Activated naive CD4-positive, alpha-beta T cell (primary cell): ENCODE data around the gene DERA.
"Not testable (repeated sequence)": the region's sequence is repeated elsewhere in the genome, so short reads cannot be mapped to it uniquely, and the experiment has no call there.

ENCODE experiments used
- DNase-seq, 4 experiments: peaks; one replicate each; lab custom pipeline; 2025; lab: John Stamatoyannopoulos, UW

Gene DERA

DNA sequence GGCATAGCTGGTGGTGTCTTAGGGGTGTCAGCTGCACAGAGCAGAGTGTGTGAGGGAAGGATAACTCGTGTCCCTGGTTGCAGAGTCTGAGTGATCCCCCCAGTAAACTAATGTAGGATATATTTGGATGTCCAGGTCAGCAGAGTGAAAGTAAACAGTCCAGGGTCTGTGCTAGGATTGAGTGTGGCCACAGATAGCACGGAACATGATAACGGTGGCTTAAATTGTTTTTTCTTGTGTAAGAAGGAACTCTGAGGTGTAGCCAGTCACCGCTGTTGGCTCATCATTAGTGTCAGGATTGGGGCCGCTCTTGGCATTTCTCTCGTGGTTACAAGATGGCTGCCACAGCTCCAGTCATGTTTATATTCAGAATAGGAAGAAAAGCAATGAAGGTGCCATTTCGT lies 97.3 kb downstream of the DERA start:
- DNase-seq, result no peak

DNA sequence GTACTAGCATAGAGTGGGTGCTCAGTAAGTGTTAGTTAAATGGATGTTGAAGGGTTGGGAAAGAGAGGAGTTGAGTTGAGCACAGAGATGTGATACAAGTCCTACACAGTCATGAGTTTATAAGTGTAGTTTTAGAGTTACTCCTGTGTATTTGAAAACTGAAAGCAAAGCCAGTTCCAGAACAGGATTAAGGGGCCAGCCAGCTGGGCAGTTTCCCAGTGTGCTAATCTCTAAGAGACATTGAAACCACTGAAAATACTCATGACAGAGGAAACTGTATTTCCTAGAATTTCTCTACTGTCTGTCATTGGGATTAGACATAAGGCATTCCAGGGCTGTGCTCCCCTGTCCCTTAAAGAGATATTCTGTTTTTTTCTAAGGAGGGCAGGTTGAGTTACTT lies 101.0 kb downstream of the DERA start:
- DNase-seq, result no peak

DNA sequence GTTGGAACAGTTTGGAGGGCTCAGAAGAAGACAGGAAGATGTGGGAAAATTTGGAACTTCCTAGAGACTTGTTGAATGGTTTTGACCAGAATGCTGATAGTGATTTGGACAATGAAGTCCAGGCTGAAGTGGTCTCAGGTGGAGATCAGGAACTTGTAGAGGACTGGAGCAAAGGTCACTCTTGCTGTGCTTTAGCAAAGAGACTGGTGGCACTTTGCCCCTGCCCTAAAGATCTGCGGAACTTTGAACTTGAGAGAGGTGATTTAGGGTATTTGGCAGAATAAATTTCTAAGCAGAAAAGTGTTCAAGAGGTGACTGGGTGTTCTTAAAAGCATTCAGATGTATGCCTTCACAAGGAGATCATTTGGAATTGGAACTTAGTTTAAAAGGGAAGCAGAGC lies 102.6 kb downstream of the DERA start:
- DNase-seq, result not testable (repeated sequence)

DNA sequence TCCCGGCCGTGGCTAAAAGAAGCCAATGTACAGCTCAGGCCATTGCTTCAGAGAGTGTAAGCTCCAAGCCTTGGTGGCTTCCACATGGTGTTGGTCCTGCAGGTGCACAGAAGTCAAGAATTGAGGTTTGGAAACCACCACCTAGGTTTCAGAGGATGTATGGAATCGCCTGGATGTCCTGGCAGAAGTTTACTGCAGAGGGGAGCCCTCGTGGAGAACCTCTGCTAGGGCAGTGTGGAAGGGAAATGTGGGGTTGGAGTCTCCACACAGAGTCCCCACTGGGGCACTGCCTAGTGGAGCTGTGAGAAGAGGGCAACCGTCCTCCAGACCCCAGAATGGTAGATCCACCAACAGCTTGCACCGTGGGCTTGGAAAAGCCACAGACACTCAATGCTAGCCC lies 103.3 kb downstream of the DERA start:
- DNase-seq, result not testable (repeated sequence)

DNA sequence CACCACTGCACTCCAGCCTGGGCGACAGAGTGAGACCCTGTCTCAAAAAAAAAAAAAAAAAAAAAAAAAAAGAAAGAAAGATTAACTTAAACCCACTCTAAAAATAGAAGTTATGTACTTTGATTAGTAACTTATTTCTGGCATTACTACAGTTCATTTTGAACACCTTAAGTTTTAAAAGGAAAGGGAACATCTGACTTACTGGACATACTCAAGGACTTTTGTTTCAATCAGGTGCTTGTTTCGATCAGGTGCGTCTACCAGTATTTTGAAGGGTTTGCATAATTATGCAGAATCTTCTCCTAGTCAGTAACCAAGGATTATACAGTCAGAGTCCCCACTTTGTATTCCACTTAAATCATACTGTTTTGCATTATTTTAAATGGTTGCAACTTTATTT lies 105.6 kb downstream of the DERA start:
- DNase-seq, result no peak

DNA sequence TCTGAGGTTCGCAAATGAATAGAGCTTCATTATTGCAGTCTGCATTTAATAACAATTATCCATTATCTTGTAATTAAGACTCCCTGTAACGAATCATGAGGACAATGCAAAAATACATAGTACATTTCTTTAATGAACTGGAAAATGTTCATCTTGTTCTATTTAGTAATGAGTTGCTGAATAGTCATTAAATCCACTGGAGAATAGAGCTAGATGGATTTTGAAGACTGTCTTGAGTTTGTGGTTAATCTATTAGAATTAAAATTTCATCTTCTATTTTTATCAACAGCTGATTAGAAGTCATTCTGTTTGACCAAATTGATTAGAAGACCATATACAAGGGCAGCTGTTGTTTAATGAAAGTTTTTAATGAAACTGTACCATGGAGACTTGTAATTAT lies 107.2 kb downstream of the DERA start:
- no peak for DNase-seq

DNA sequence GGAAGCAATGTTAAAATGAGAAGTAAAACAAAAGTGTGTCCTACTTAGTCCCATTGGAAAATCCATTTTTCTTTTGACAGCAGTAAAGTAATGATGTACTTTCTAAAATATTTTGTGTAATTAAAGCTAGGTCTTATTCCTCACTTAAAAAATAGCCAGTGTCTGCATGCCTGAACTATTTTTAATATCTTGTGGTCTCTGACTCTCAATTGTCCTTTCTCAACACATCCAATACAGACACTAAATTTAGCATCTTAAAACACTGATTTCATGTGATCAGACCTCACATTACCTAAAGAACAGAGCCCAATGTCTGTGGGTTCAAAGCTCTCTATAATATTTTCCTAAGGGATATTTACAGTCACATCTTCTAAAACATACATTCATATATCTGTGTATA lies 108.0 kb downstream of the DERA start:
- no peak for DNase-seq

DNA sequence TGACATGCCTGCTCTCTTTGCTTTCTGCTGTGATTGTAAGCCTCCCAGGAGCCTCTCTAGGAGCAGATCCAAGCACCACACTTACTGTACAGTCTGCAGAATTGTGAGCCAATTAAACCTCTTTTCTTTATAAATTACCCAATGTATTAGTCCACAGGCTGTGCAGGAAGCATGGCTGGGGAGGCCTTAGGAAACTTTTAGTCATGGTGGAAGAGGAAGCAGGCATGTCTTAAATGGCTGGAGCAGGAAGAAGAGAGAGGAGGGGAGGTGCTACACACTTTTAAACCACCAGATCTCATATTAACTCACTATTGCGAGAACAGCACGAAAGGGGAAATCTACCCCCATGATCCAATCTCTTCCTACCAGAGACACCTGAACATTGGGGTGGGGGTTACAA lies 108.9 kb downstream of the DERA start:
- DNase-seq, result no peak

DNA sequence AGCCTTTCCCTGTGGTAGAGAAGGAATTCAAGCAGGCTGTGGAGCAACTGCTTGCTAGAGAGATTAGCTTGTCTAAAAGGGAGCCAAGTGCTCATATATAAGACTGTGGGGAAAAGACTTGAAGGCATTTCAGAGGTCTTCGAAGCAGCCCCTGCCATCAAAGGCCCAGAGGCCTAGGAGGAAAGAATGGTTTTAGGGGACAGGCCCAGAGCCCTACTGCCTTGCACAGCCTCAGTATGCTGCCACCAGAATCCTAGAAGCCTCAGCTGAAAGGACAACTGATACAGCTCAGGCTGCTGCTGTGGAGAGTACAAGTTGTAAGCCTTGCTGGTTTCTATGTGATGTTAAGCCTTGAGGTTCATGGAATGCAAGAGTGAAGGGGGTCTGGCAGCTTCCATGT lies 109.9 kb downstream of the DERA start:
- no peak for DNase-seq

DNA sequence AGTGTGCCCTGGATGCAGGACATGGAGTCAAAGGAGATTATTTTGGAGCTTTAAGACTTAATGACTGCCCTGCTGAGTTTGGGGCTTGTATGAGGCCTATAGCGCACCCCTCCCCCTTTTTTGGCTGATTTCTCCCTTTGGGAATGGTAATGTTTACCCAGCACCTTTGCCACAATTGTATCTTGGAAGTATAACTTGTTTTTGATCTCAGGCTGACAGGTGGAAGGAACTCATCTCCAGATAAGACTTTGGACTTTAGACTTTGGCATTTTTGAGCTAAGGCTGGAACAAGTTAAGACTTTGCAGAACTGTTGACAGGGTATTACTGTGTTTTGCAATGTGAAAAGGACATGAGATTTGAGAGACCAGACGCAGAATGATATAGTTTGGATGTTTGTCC lies 110.5 kb downstream of the DERA start:
- no peak for DNase-seq

DNA sequence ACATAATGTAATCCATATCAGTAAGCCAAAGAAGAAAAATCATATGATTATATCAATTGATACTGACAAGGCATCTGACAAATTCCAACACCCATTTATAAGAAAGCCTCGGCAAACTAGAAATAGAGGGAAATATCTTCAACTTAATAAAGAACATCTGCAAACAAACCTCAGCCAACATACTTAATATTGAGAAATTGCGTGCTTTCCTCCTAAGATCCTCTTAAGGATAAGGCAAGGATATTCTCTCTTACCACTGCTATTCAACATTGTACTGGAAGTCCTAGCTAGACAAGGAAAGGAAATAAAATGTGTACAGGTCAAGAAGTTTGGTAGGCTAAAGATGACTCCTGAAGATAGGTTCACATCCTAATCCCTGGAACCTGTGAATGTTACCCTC lies 115.9 kb downstream of the DERA start:
- DNase-seq, result no peak

DNA sequence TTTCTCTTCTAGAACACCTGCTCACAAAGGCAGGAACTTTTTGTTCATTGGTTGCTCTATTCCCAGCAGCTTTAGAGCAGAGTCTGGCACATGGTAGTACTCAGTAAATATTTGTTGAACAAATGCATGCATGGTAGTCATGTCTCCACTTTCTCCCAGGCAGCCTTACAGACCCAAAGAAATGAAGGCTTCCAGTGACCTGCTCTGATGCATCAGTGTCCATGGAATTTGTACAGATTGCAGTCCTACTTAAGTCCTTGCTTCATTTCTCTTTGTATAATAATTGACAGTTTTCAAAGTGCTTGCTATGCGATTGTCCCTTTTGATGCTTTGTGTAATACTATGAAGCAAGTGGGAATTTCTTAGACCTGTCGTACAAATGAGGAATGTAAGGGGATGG lies 119.6 kb downstream of the DERA start:
- DNase-seq, result no peak

DNA sequence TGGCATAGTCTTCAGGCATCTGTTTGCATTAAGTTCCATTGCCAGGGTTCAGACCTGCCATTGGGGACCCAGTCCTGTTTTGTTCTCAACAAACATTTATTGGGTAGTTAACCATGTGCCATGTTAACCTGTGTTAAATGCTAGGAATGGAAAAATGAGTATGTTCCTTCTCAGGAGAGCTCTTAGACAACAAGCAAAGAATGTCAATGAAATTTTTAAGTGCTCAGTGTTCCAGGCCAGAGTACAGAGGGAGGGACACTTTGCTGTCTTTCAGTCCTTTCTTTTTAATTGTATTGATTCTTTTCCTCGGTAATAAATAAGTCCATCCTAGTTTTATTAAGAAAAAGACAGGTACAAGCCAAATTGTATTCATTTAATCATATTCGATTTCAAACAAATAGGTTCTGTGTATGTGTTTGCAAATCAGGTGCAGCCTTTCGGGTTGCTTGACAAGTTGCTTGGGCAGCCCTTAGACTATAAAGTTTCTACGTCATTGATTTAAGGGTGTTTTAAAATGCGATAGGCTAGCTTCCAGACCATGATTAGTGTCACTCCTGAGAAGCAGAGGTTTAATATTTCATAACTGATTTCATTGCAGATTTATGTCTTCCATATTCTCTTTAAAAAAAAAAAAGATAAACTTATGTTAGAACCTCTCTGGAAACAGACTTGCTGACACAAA lies 123.1 kb downstream of the DERA start:
- no peak for DNase-seq

DNA sequence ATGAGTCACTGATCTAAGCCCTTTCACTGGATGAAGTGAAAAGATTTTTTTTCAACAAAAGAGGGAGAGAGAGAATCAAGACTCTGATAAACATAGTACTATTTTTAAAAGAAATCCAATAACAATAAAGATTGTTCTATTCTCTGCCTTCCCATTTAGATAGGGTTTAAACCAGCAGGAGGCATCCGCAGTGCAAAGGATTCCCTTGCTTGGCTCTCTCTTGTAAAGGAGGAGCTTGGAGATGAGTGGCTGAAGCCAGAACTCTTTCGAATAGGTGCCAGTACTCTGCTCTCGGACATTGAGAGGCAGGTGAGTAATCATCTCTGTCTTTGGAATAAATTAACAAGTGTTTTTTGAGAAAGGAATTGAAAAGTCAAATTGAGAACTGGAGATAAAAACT lies 124.9 kb downstream of the DERA start:
- DNase-seq, result no peak

DNA sequence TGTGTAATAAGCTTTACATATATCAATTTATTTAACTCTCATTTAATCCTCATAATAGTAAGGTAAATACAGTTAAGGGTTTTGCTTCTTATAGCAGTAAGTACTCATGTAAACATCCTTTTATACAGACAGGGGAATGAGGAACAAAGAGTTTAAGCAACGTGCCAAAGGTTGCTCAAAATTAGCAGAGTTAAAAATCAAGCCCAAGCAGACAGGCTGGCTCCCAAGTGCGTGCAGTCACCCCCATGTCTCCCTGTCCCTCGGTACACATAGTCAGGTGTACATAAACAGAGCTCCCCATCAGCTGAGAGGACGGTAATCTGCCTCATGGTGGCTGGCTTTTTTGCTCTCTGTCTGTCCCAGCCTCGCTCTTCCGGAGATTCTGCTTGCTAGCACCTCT lies 126.4 kb downstream of the DERA start:
- DNase-seq, result no peak

DNA sequence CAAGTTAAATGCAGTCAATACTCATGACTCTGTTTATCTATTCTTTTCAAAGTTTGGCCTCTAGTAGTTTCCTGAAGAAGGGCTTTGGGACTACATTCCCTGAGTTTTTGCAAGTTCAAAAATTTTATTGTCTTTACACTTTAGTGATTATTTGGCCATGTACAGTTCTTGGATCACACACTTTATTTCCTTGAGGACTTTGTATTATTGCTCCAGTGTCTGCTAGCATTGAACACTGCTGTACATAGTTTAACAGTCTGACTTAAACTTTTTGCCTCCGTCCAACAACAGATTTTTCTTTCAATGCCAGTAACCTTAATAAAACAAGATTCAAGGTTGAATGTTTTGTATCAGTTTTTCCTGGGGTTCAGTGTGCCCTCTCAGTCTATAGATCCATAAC lies 132.3 kb downstream of the DERA start:
- DNase-seq, result no peak

DNA sequence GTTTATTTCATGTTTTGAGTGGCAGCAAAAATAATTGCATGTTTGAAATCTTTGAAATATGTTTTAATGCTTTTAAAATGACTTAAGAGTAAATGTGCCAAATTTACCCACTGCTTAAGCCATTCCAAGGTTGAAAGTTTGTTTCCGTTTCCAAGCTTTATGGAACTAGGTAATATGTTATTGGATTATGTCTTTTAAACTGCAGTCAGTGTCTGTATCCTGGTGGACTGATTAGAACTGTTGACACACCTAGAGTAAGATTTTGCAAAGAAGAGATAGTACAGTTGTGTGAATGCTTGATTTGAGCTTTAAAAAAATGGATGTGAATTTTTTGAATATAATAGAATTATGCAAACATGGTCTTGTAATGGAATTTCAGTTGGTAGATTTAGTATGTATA lies 135.1 kb downstream of the DERA start:
- DNase-seq, result no peak

DNA sequence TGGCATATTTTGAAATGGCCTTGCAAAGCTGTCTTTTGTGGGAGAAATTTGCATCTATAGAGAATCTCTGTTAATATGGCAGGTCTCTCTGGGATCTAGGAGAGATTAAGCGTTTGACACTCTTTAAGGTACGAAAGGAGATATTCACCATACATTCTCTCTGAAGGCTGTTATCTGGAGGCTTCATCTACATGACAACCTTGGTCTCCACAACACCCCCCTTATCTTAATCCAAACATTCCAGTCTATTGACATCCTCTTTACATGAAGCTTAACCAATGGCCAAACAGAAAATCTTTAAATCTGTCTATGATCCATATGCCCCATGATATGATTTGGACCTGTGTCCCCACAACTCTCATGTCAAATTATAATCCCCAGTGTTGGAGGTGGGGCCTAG lies 137.4 kb downstream of the DERA start:
- DNase-seq, result no peak

DNA sequence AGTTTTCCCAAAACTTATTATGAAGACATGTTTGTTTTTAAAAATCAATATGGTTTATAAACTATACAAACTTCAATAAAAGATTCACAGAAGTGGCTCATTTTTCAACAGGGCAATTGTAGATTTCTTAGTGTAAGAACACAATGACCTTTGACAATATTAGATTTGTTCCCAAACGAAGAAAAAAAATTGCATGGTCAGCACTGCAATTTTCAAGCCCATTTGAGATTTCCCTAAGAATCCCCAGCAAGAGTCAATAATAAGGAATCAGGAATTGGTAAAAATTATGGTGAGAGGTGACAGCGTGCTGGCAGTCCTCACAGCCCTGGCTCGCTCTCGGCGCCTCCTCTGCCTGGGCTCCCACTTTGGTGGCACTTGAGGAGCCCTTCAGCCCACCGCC lies 145.8 kb downstream of the DERA start:
- DNase-seq, result no peak

DNA sequence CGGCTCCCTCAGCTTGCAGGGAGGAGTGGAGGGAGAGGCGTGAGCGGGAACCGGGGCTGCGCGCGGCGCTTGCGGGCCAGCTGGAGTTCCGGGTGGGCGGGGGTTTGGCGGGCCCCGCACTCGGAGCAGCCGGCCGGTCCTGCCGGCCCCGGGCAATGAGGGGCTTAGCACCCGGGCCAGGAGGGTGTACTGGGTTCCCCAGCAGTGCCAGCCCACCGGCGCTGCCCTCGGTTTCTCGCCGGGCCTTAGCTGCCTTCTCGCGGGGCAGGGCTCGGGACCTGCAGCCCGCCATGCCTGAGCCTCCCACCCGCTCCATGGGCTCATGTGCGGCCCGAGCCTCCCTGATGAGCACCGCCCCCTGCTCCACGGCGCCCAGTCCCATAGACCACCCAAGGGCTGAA lies 146.2 kb downstream of the DERA start:
- DNase-seq, result not testable (repeated sequence)

DNA sequence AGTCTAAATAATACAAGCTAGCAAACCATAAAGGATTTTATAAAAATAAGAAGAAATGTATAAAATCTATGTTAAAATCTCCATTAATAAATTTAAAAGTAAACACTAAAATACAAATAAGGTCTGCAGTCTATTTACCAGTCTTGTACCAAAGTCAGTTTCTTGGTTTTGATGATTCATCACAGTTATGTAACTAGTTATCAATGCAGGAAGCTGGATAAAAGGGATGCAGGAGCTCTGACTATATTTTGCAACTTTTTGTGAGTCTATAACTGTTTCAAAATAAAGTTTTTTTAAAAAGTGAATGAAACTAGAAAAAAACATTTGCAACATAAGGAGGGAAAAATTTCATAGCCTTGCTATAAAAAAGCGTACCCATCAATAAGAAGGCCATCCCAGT lies 151.5 kb downstream of the DERA start:
- DNase-seq, result no peak

DNA sequence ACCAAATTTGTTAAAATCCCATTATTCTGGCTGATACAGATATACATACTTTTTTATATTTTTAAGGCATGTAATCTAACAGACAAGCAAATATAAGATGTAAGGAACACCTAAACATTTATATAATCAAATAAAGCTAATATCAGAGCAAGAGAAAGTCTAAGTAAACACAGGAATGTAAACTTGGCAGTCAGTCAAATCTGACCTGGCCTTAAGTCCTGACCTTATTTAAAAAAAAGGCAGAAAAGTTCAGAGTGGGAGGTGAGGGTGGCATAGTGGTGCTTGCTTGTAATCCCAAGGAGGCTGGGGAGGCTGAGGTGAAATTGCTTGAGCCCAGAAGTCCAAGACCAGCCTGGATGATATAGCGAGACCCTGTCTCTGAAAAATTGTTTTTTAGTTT lies 152.6 kb downstream of the DERA start:
- no peak for DNase-seq

DNA sequence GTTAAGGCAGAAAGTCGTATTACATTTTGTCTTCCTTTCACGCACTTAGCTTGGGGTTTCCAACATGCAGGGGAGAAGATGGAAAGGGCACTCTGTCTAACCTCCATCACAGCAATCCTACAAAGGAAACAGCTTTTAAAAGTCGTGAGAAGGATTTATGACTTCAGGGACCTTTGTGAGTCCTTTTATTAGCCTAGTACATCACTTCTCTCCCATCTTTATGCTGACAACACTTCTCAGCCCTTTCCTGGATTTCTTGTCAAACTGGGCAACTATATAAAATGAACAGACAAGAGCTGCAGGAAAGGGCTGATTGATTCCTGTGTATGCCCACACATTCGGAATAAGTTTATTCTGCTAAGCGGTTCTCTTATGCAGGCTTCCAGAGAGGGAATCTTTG lies 159.0 kb downstream of the DERA start:
- no peak for DNase-seq

DNA sequence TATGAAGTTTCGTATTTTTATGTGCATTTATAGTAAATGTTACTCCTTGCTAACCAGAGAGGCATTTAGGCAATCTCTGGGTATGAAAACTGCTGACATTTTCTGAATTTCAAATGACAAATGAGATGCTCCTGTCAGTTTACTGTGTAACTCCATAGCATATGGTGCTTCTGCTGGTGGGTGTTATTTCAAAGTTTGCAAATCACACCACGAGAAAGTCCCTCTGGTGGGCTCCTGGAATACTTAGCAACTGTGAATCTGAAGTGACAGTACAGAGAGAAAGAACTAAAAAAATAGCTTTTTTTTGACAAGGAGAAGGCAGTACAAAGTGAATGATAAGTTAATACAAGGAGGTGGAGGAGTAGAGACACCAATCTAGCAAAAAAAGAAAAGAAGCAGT lies 161.5 kb downstream of the DERA start:
- no peak for DNase-seq

DNA sequence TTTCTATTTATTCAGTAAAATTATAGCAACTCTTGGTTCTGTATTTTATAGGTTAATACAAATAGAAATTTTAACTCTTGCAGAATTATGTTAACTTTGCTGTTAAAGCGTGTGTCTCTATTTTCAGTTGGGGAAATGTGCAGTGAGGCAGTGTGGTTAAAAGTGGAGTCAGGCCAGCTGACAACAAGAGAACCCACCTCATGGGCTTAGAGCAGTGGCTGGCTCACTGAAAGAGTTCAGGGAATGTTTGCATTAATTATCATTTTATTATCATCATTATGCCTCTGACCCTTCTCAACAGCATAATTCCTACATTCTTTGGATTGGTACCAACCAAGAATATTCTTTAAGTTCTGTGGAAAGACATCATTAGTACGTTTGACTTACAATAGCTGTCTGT lies 163.8 kb downstream of the DERA start:
- no peak for DNase-seq
